PFSK-1 (cell line): ENCODE data around the gene RHOA.

Source experiments
- FOXP2 ChIP-seq: optimal IDR thresholded peaks from 2 replicates; pipeline ENCODE3; 2011; ENCODE audit warnings: borderline replicate concordance, control low read depth, inconsistent platforms; ENCODE audit not compliant: insufficient read depth; ENCODE audit errors: extremely low read length, extremely low read depth
- POLR2AphosphoS5 ChIP-seq: IDR thresholded peaks from 2 replicates; pipeline ENCODE4 v1.6.1; 2012; ENCODE audit warnings: low read depth, mild to moderate bottlenecking, control low read depth, low read length, moderate library complexity
- SIN3A ChIP-seq: IDR thresholded peaks from 2 replicates; pipeline ENCODE4 v1.6.1; 2012; ENCODE audit warnings: mild to moderate bottlenecking, low read length, moderate library complexity, borderline replicate concordance; ENCODE audit not compliant: insufficient read depth
- TAF1 ChIP-seq: IDR thresholded peaks from 2 replicates; pipeline ENCODE4 v1.6.1; 2012; ENCODE audit warnings: low read length, control low read depth, borderline replicate concordance; ENCODE audit not compliant: insufficient read depth
- TF ChIP-seq, protein P1 (sequence below), 2 experiments: IDR thresholded peaks; 2 replicates each; pipeline versions ENCODE4 v1.6.1 to v1.8.0; 2011 to 2012; ENCODE audit warnings: low read depth in 2 of 2, low read length in 2 of 2, control low read depth in 1 of 2, inconsistent platforms in 1 of 2, mild to moderate bottlenecking in 1 of 2, moderate library complexity in 1 of 2; ENCODE audit not compliant: insufficient read depth in 1 of 2

Gene RHOA

GRCh38 chr3:49428752-49429080, 16.9 kb upstream of the RHOA start:
- TF ChIP-seq POLR2AphosphoS5 (no peak), SIN3A (no peak), FOXP2 (no peak), TAF1 (no peak)
- TF ChIP-seq, protein P1, sequence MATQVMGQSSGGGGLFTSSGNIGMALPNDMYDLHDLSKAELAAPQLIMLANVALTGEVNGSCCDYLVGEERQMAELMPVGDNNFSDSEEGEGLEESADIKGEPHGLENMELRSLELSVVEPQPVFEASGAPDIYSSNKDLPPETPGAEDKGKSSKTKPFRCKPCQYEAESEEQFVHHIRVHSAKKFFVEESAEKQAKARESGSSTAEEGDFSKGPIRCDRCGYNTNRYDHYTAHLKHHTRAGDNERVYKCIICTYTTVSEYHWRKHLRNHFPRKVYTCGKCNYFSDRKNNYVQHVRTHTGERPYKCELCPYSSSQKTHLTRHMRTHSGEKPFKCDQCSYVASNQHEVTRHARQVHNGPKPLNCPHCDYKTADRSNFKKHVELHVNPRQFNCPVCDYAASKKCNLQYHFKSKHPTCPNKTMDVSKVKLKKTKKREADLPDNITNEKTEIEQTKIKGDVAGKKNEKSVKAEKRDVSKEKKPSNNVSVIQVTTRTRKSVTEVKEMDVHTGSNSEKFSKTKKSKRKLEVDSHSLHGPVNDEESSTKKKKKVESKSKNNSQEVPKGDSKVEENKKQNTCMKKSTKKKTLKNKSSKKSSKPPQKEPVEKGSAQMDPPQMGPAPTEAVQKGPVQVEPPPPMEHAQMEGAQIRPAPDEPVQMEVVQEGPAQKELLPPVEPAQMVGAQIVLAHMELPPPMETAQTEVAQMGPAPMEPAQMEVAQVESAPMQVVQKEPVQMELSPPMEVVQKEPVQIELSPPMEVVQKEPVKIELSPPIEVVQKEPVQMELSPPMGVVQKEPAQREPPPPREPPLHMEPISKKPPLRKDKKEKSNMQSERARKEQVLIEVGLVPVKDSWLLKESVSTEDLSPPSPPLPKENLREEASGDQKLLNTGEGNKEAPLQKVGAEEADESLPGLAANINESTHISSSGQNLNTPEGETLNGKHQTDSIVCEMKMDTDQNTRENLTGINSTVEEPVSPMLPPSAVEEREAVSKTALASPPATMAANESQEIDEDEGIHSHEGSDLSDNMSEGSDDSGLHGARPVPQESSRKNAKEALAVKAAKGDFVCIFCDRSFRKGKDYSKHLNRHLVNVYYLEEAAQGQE (IDR thresholded peaks at IDR 0.05; ENCODE audit: insufficient read depth in 1 of 2, low read depth in 2 of 2, low read length in 2 of 2): no peak

- TF ChIP-seq POLR2AphosphoS5 (no peak), FOXP2 (no peak), SIN3A (no peak), TAF1 (no peak)
- TF ChIP-seq, protein P1 (IDR thresholded peaks at IDR 0.05; ENCODE audit: insufficient read depth in 1 of 2, low read depth in 2 of 2, low read length in 2 of 2): no peak
Observed at GRCh38 chr3:49427586-49427985, 15.8 kb upstream of the RHOA start.

DNA sequence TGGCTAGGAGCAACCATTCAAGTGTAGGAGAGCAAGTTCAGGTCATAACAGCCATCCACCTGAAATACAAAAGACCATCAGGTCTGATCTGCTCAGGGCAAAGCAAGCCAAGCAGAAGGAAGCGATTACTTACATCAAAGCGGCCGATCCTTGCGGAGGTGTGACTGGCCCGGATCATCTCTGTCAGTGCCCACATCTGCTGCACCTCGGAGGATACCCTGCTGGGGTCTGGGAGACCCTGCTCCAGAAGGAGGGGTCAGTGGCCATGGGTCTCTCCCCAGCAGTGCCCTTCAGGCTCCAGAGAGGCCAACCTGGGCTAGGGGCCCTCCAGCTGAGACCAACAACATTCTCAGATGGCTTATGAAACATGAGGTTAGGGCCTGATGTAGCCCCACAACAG, 13.0 kb upstream of the RHOA start:
- no peak for TF ChIP-seq FOXP2
- no peak for TF ChIP-seq TAF1
- no peak for TF ChIP-seq SIN3A
- no peak for TF ChIP-seq POLR2AphosphoS5
- TF ChIP-seq, protein P1 (IDR thresholded peaks at IDR 0.05; ENCODE audit: insufficient read depth in 1 of 2, low read depth in 2 of 2, low read length in 2 of 2): no peak

DNA sequence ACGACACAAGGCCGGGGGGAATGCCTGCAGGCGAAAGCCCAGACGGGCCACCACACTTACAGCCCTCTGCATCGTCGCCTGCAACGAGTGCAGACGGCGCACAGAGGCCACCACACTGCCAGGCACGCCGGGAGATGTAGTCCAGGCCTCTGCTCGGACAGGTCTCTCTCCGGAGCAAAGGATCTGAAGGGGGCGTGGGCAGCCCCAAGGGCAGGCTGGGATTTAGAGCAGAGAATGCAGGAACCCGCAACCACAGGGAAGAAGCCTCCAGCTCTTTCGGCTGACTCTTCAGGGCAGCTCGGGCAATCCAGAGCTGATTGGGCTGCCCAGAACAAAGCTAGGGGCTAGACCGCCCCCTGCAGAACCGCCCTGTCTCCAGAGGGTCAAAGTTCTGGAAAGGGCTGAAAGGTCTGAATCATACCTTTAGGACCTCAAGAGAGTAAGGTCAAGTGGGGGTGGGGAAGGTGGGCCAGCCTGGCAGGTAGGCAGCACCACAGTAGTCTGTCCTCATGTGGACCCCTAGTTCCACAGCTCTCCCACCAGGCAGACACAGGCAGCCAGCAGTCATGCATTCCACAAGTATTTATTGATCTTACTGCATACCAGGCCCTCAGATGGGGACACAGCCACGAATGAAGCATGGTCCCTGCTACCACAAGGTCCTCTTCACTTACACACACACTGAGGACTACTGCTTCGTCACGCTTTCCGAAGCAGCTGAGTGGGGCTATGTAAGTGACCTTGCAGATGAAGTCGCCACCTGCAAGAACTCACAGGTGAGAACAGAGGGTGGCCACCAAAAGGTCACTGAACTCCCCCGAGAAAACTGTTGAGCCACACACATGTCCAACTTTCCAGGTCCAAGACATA, 10.8 kb upstream of the RHOA start, which contains the start of gene AMT:
Gene AMT (minus strand): TSS at position 95 of the 870 bp plus-strand sequence. CDS start 23 bp downstream, at position 72.
- TF ChIP-seq TAF1: no peak
- TF ChIP-seq, protein P1 (IDR thresholded peaks at IDR 0.05; ENCODE audit: insufficient read depth in 1 of 2, low read depth in 2 of 2, low read length in 2 of 2): no peak
- TF ChIP-seq SIN3A: no peak
- no peak for TF ChIP-seq POLR2AphosphoS5
- TF ChIP-seq FOXP2: no peak
